Uterus (tissue), 2 donors: ENCODE data around the gene VPS54.

ENCODE experiments used
- POLR2A ChIP-seq, 2 donors: fragments of 450-650 bp; IDR thresholded peaks; one replicate each; pipeline ENCODE4 v1.6.1; 2016; ENCODE audit warnings: antibody characterized with exemption in 2 of 2, mild to moderate bottlenecking in 1 of 2, moderate library complexity in 1 of 2
- TF ChIP-seq, protein P1 (sequence below), 4 experiments: fragments of 200-600 bp in 2 of 4; fragments of 450-650 bp in 2 of 4; sonication (generic) in 2 of 4; IDR thresholded peaks; one replicate each; pipeline ENCODE4 v1.5.1; 2016 to 2019; ENCODE audit warnings: antibody characterized with exemption in 4 of 4, mild to moderate bottlenecking in 2 of 4, moderate library complexity in 1 of 4

DNA sequence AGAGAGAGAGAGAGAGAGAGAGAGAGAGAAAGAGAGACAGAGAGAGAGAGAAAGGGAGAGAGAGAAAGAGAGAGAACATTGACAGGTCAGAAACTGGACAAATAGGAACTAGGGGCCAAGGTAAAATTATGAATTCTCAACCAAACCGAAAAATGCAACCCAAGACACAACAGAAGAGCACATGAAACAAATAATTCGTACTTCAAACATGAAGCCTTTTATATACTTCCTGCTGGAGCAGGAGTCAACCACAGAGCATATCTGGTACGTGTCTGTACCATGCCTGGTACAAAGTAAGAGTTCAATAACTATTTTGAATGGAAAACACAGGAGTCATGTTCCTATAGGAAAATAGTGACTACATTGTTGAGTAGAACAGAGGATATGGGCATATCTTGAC, 6.5 kb upstream of the VPS54 start:
- TF ChIP-seq, protein P1, sequence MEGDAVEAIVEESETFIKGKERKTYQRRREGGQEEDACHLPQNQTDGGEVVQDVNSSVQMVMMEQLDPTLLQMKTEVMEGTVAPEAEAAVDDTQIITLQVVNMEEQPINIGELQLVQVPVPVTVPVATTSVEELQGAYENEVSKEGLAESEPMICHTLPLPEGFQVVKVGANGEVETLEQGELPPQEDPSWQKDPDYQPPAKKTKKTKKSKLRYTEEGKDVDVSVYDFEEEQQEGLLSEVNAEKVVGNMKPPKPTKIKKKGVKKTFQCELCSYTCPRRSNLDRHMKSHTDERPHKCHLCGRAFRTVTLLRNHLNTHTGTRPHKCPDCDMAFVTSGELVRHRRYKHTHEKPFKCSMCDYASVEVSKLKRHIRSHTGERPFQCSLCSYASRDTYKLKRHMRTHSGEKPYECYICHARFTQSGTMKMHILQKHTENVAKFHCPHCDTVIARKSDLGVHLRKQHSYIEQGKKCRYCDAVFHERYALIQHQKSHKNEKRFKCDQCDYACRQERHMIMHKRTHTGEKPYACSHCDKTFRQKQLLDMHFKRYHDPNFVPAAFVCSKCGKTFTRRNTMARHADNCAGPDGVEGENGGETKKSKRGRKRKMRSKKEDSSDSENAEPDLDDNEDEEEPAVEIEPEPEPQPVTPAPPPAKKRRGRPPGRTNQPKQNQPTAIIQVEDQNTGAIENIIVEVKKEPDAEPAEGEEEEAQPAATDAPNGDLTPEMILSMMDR (IDR thresholded peaks at IDR 0.05) = no peak
- no peak for TF ChIP-seq POLR2A (IDR thresholded peaks at IDR 0.05)
